Peyer's patch (tissue), 4 donors: ENCODE results near the gene KLHL12. TPM values are rescaled to one million over a fixed set of nuclear protein-coding genes. Genes with fewer than 3 reads are reported as not detected.
A peak's percentile ranks its signal among the peaks of the same experiment; 100 is the strongest.

Experiments
- DNase-seq, 3 donors: peaks; one replicate each; pipeline ENCODE4 v3.0.0-alpha.2; 2017 to 2019
- H3K27ac ChIP-seq, 4 donors: fragments of 200-600 bp; sonication (generic); one replicate each; pipeline ENCODE4 v1.5.1; 2016 to 2019
- H3K27me3 ChIP-seq, 2 donors: fragments of 200-600 bp; sonication (generic); one replicate each; pipeline ENCODE4 v1.5.1; 2019
- H3K36me3 ChIP-seq, 3 donors: fragments of 200-600 bp; sonication (generic); one replicate each; pipeline ENCODE4 v1.5.1; 2016 to 2019
- H3K4me1 ChIP-seq, 4 donors: fragments of 200-600 bp; sonication (generic); one replicate each; pipeline ENCODE4 v1.5.1; 2016 to 2019
- H3K4me3 ChIP-seq, 4 donors: fragments of 200-600 bp; sonication (generic); 1 replicate in 3 of 4; 2 replicates in 1 of 4; pipeline ENCODE4 v1.5.1; 2016 to 2019; ENCODE audit warnings: mild to moderate bottlenecking in 1 of 4
- H3K9me3 ChIP-seq, 4 donors: fragments of 200-600 bp; sonication (generic); one replicate each; pipeline ENCODE4 v1.5.1; 2016 to 2019; ENCODE audit warnings: mild to moderate bottlenecking in 1 of 4
- POLR2A ChIP-seq, 2 donors: fragments of 450-650 bp; IDR thresholded peaks; one replicate each; pipeline ENCODE4 v1.5.1; 2017; ENCODE audit warnings: antibody characterized with exemption in 2 of 2, mild to moderate bottlenecking in 2 of 2, moderate library complexity in 2 of 2
- total RNA-seq, 4 donors: library from RNA; depleted of rRNA; stranded (reverse); fragments of >200 nt; gene quantifications; one replicate each; pipeline ENCODE4 v1.1.0, GENCODE V29; 2016
- TF ChIP-seq, protein P1 (sequence below), 6 experiments: fragments of 450-650 bp in 4 of 6; fragments of 200-600 bp in 2 of 6; sonication (generic) in 1 of 6; IDR thresholded peaks; one replicate each; pipeline ENCODE4 v1.5.1; 2017 to 2019; ENCODE audit warnings: antibody characterized with exemption in 6 of 6, mild to moderate bottlenecking in 3 of 6, moderate library complexity in 1 of 6

KLHL12 gene
- total RNA-seq, 4 donors from 2014 or later, result 15.9 to 22.9 (median 18.4) TPM

DNA sequence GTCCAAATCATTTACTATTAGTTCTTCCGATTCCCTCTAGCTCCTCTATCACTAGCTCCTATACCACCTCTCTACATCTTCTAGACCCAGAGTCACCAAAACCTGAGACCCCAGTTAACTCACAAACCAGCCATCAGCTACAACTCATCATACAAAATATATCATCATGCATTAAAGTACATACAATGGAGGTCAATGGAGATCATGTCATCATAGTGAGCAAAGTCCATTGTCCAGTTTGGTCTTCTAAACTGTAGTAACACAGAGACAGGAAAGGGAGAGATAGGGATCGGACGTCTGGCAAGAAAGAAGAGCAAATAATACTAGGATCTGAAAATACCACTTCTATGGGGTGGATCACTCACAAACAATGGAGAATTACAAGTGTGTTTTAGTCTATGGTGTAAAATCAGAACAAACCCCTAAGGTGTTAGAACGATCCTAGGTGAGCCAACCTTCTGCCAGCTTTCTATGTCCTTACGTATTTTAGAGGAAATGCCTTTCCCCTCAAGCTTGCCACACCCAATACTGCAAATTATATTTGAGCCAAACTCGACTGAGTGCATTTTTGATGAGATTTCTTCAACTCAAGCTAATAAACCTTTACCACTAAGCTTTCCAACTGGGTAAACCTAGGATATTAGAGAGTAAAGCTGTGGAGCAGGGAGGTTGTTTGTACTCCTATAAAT is 27.2 kb upstream of the KLHL12 start:
- Histone ChIP-seq H3K27me3 (no peaks in the 10 kb centered on the region), H3K4me3 (no peak overlapping the region), H3K36me3 (peaks cover 0 to 17% (median 0%) of the 10 kb centered on the region in 3 donors), H3K27ac (no peak overlapping the region), H3K4me1 (peaks cover 6 to 25% (median 11%) of the 10 kb centered on the region in 4 donors), H3K9me3 (no peaks in the 10 kb centered on the region)
- TF ChIP-seq, protein P1, sequence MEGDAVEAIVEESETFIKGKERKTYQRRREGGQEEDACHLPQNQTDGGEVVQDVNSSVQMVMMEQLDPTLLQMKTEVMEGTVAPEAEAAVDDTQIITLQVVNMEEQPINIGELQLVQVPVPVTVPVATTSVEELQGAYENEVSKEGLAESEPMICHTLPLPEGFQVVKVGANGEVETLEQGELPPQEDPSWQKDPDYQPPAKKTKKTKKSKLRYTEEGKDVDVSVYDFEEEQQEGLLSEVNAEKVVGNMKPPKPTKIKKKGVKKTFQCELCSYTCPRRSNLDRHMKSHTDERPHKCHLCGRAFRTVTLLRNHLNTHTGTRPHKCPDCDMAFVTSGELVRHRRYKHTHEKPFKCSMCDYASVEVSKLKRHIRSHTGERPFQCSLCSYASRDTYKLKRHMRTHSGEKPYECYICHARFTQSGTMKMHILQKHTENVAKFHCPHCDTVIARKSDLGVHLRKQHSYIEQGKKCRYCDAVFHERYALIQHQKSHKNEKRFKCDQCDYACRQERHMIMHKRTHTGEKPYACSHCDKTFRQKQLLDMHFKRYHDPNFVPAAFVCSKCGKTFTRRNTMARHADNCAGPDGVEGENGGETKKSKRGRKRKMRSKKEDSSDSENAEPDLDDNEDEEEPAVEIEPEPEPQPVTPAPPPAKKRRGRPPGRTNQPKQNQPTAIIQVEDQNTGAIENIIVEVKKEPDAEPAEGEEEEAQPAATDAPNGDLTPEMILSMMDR (IDR thresholded peaks at IDR 0.05), result no peak
- no peak for TF ChIP-seq POLR2A (IDR thresholded peaks at IDR 0.05)
- no peak for DNase-seq

DNA sequence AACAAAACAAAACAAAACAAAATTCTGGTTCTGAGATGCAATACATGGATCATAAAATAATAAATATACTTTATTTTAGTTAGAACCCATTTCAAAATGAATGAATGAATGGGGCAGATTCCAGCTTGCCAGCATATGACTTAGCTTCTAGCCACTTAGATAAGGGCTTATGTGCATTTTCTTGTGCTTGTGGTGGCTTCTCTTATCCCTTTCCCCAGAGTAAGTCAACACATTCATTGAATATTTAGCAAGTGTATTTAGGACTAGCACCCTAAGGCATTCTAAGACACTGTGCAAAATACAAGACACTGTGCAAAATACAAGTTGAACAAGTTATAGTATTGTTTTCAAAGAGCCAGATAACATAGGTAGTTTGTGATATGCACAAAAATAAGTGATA is 26.4 kb upstream of the KLHL12 start:
- H3K27ac ChIP-seq, result no peak overlapping the region
- H3K4me3 ChIP-seq, result no peak overlapping the region
- no peaks in the 10 kb centered on the region for H3K9me3 ChIP-seq
- H3K4me1 ChIP-seq, result peaks cover 6 to 19% (median 11%) of the 10 kb centered on the region in 4 donors
- DNase-seq, result no peak
- no peaks in the 10 kb centered on the region for H3K27me3 ChIP-seq
- TF ChIP-seq, protein P1 (IDR thresholded peaks at IDR 0.05), result no peak
- TF ChIP-seq POLR2A (IDR thresholded peaks at IDR 0.05), result no peak
- peaks cover 0 to 25% (median 0%) of the 10 kb centered on the region in 3 donors for H3K36me3 ChIP-seq

DNA sequence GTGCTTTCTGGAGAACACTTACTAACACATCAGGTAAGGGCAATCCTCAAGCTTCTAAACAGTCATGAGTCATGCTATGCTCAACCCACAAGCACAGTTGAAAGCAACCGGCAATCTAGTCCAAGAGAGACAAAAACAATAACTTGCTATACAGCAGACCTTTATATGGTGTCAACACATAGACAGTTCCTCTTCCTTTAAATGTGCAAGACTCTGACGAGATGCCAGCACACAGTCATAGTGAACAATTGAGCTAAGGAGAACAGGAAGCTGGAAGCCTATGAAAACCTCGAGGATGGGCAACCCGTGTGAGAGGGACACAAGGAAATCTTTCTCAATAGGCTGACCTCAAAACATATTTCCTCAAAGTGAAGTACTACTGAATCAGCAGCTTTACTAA is 25.8 kb upstream of the KLHL12 start:
- TF ChIP-seq, protein P1 (IDR thresholded peaks at IDR 0.05), result no peak
- TF ChIP-seq POLR2A (IDR thresholded peaks at IDR 0.05), result no peak
- H3K4me3 ChIP-seq, result no peak overlapping the region
- H3K36me3 ChIP-seq, result peaks cover 0 to 31% (median 0%) of the 10 kb centered on the region in 3 donors
- H3K27ac ChIP-seq, result no peak overlapping the region
- no peaks in the 10 kb centered on the region for H3K9me3 ChIP-seq
- DNase-seq, result peak in 1 of 3 donors; percentile 57
- peaks cover 6 to 19% (median 11%) of the 10 kb centered on the region in 4 donors for H3K4me1 ChIP-seq
- no peaks in the 10 kb centered on the region for H3K27me3 ChIP-seq

DNA sequence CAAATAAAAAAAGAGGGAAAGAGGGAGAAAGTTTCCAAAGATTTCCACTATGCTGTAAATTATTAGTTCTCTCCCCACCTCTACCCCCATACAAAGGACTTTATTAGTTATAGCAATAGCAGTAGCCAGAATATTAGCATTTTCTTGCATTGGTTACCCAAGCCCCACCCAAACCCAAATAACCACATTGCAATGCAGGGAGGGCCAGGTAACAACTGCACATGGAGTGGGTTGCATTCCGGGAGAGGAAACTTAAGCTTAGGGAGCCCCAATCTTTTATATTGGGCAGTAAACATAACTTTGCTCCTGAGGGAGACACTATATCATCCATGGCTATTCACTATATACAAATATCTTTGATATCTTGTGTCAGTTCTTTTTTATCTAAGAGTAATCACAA is 25.1 kb upstream of the KLHL12 start:
- no peaks in the 10 kb centered on the region for H3K9me3 ChIP-seq
- no peaks in the 10 kb centered on the region for H3K27me3 ChIP-seq
- no peak for TF ChIP-seq POLR2A (IDR thresholded peaks at IDR 0.05)
- TF ChIP-seq, protein P1 (IDR thresholded peaks at IDR 0.05), result no peak
- no peak overlapping the region for H3K27ac ChIP-seq
- peaks cover 0 to 38% (median 0%) of the 10 kb centered on the region in 3 donors for H3K36me3 ChIP-seq
- no peak overlapping the region for H3K4me3 ChIP-seq
- peaks cover 5 to 15% (median 8%) of the 10 kb centered on the region in 4 donors for H3K4me1 ChIP-seq
- no peak for DNase-seq

DNA sequence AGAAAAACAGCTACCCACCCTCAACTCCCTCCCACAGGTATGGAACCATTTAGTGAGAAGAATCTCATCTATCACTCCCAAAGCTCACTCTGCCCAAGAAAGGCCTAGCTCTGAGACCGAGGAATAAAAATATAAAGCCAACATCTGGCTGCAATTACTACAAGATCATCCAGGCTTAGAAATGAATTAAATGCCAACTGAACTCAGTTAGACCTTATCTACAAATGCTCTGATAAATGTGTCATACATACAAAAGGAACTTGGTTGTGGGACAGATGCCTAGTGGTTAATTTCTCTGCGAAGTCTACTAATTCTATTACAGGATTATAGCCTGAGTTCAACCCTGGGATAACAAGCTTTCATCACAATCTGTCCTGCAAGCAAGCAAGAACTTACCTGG is 24.4 kb upstream of the KLHL12 start:
- peaks cover 0 to 9% (median 6%) of the 10 kb centered on the region in 4 donors for H3K4me1 ChIP-seq
- TF ChIP-seq, protein P1 (IDR thresholded peaks at IDR 0.05), result no peak
- no peak for TF ChIP-seq POLR2A (IDR thresholded peaks at IDR 0.05)
- H3K4me3 ChIP-seq, result no peak overlapping the region
- no peaks in the 10 kb centered on the region for H3K27me3 ChIP-seq
- no peaks in the 10 kb centered on the region for H3K9me3 ChIP-seq
- no peak overlapping the region for H3K27ac ChIP-seq
- no peak for DNase-seq
- peaks cover 0 to 44% (median 0%) of the 10 kb centered on the region in 3 donors for H3K36me3 ChIP-seq
